ENCODE data around the gene TRERF1. TPM values are rescaled to one million over a fixed set of nuclear protein-coding genes. Genes with fewer than 3 reads are reported as not detected.
"Not testable (repeated sequence)": the region's sequence is repeated elsewhere in the genome, so short reads cannot be mapped to it uniquely, and the experiment has no call there.

TRERF1 gene
- total RNA-seq, 6 experiments from 2014 or later: 10.5 to 16.4 (median 15.2) TPM

GRCh38 chr6:42484261-42484660, 32.5 kb upstream of the TRERF1 start:
- H3K27ac Mint-ChIP-seq: no peak overlapping the region
- no peaks in the 10 kb centered on the region for H3K9me3 Mint-ChIP-seq
- no peaks in the 10 kb centered on the region for H3K4me1 Mint-ChIP-seq (ENCODE audit: low read depth)
- no peak for DNase-seq
- no peak overlapping the region for H3K4me3 Mint-ChIP-seq
- no peaks in the 10 kb centered on the region; the same call in 1 of the 2 replicates for H3K27me3 Mint-ChIP-seq (ENCODE audit: insufficient read depth)
- TF ChIP-seq, protein P1, sequence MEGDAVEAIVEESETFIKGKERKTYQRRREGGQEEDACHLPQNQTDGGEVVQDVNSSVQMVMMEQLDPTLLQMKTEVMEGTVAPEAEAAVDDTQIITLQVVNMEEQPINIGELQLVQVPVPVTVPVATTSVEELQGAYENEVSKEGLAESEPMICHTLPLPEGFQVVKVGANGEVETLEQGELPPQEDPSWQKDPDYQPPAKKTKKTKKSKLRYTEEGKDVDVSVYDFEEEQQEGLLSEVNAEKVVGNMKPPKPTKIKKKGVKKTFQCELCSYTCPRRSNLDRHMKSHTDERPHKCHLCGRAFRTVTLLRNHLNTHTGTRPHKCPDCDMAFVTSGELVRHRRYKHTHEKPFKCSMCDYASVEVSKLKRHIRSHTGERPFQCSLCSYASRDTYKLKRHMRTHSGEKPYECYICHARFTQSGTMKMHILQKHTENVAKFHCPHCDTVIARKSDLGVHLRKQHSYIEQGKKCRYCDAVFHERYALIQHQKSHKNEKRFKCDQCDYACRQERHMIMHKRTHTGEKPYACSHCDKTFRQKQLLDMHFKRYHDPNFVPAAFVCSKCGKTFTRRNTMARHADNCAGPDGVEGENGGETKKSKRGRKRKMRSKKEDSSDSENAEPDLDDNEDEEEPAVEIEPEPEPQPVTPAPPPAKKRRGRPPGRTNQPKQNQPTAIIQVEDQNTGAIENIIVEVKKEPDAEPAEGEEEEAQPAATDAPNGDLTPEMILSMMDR (IDR thresholded peaks at IDR 0.05): no peak
- H3K36me3 Mint-ChIP-seq (ENCODE audit: low read depth): no peaks in the 10 kb centered on the region

DNA sequence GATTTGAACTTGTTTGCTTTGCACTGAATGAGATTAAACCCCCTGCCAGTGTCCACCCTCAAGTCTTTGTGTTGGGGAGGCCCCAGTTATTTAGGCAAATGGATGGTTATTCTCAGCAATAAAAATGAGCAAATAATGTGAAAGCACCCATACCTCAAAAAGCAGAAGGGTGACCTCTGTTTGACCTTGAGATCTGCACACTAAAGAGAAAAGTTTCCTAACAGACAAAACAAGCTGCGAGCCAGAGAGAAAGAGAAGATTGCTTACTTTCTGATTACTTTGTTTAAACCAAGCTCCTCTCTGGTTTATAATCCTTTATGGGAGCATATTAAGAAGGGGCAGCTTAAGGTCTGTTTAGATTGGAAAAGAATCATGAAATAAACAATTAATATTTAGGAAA, 30.4 kb upstream of the TRERF1 start:
- Mint-ChIP-seq H3K9me3 (no peaks in the 10 kb centered on the region), H3K27me3 (ENCODE audit: insufficient read depth) (no peaks in the 10 kb centered on the region; the same call in 1 of the 2 replicates), H3K27ac (no peak overlapping the region), H3K36me3 (ENCODE audit: low read depth) (no peaks in the 10 kb centered on the region), H3K4me1 (ENCODE audit: low read depth) (no peaks in the 10 kb centered on the region), H3K4me3 (no peak overlapping the region)
- TF ChIP-seq, protein P1 (IDR thresholded peaks at IDR 0.05): no peak
- no peak for DNase-seq

- Mint-ChIP-seq H3K27me3 (ENCODE audit: insufficient read depth) (peaks cover 7% of the 10 kb centered on the region), H3K27ac (no peak overlapping the region), H3K4me3 (no peak overlapping the region), H3K9me3 (peaks cover 25% of the 10 kb centered on the region), H3K4me1 (ENCODE audit: low read depth) (no peaks in the 10 kb centered on the region), H3K36me3 (ENCODE audit: low read depth) (peaks cover 12% of the 10 kb centered on the region)
- no peak for DNase-seq
- TF ChIP-seq, protein P1 (IDR thresholded peaks at IDR 0.05): no peak
Observed at GRCh38 chr6:42471714-42472113, 20.0 kb upstream of the TRERF1 start.

DNA sequence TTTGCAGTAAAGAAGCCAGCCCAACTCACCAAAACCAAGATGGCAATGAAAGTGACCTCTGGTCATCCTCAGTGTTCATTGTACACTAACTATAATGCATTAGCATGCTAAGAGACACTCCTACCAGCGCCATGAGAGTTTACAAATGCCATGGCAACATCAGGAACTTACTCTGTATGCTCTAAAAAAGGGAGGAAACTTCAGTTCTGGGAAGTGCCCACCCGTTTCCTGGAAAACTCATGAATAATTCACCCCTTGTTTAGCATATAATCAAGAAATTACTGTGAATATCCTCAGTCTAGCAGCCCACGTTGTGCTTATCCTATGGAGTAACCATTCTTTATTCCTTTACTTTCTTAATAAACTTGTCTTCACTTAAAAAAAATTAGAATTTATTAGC, 19.4 kb upstream of the TRERF1 start:
- Mint-ChIP-seq H3K9me3 (peaks cover 25% of the 10 kb centered on the region), H3K27me3 (ENCODE audit: insufficient read depth) (peaks cover 7% of the 10 kb centered on the region), H3K27ac (no peak overlapping the region), H3K4me3 (no peak overlapping the region), H3K4me1 (ENCODE audit: low read depth) (no peaks in the 10 kb centered on the region), H3K36me3 (ENCODE audit: low read depth) (peaks cover 12% of the 10 kb centered on the region)
- DNase-seq: no peak
- TF ChIP-seq, protein P1 (IDR thresholded peaks at IDR 0.05): no peak

DNA sequence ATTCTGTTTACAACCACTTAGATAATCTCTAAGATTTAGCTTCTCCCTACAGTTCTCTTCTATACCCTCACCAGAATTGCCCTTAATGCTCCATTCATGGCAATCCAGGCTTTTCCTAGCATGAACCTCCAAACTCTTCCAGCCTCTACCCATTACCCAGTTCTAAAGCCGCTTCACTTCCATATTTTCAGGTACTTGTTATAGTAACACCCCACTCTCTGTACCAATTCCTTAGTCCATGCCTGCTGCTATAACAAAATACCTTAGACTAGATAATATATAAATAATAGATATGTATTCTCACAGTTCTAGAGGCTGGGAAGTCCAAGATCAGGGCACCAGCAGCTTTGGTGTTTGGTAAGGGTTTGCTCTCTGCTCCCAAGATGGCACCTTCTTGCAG, 16.5 kb upstream of the TRERF1 start:
- Mint-ChIP-seq H3K4me3 (no peak overlapping the region), H3K27me3 (ENCODE audit: insufficient read depth) (peaks cover 7% of the 10 kb centered on the region), H3K4me1 (ENCODE audit: low read depth) (no peaks in the 10 kb centered on the region), H3K36me3 (ENCODE audit: low read depth) (peaks cover 12% of the 10 kb centered on the region), H3K27ac (no peak overlapping the region), H3K9me3 (peaks cover 25% of the 10 kb centered on the region)
- TF ChIP-seq, protein P1 (IDR thresholded peaks at IDR 0.05): no peak
- no peak for DNase-seq

- peaks cover 12% of the 10 kb centered on the region for H3K36me3 Mint-ChIP-seq (ENCODE audit: low read depth)
- H3K27ac Mint-ChIP-seq: no peak overlapping the region
- TF ChIP-seq, protein P1 (IDR thresholded peaks at IDR 0.05): no peak
- peaks cover 7% of the 10 kb centered on the region for H3K27me3 Mint-ChIP-seq (ENCODE audit: insufficient read depth)
- peaks cover 25% of the 10 kb centered on the region for H3K9me3 Mint-ChIP-seq
- H3K4me1 Mint-ChIP-seq (ENCODE audit: low read depth): no peaks in the 10 kb centered on the region
- no peak overlapping the region for H3K4me3 Mint-ChIP-seq
- no peak for DNase-seq
Observed at GRCh38 chr6:42467651-42468050, 15.9 kb upstream of the TRERF1 start.

DNA sequence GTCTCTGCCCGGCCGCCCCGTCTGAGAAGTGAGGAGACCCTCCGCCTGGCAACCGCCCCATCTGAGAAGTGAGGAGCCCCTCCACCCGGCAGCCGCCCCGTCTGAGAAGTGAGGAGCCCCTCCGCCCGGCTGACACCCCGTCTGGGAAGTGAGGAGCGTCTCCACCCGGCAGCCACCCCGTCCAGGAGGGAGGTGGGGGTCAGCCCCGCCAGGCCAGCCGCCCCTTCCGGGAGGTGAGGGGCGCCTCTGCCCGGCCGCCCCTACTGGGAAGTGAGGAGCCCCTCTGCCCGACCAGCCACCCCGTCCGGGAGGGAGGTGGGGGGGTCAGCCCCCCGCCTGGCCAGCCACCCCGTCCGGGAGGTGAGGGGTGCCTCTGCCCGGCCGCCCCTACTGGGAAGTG, 14.7 kb upstream of the TRERF1 start:
- not testable (repeated sequence) for H3K27me3 Mint-ChIP-seq (ENCODE audit: insufficient read depth); H3K4me3 Mint-ChIP-seq; DNase-seq; H3K4me1 Mint-ChIP-seq (ENCODE audit: low read depth); H3K27ac Mint-ChIP-seq
- peaks cover 12% of the 10 kb centered on the region for H3K36me3 Mint-ChIP-seq (ENCODE audit: low read depth)
- peaks cover 25% of the 10 kb centered on the region for H3K9me3 Mint-ChIP-seq

Measured in HFFc6 (cell line).